ENCODE data around the gene MYBPC3.

Gene MYBPC3

GRCh38 chr11:47356129-47356997 lies 3.9 kb upstream of the MYBPC3 start:
- no peak for DNase-seq

- DNase-seq, result peak; percentile 90
Observed at GRCh38 chr11:47355283-47356128, 3.0 kb upstream of the MYBPC3 start.

- no peak for DNase-seq
Observed at GRCh38 chr11:47354913-47355282, 2.4 kb upstream of the MYBPC3 start.

GRCh38 chr11:47353978-47354774 lies 1.7 kb upstream of the MYBPC3 start:
- no peak for DNase-seq

- no peak for DNase-seq
Observed at GRCh38 chr11:47351156-47352126, 1.1 kb downstream of the MYBPC3 start.

GRCh38 chr11:47350315-47350714 lies 2.2 kb downstream of the MYBPC3 start:
- DNase-seq, result no peak

GRCh38 chr11:47349521-47350095 lies 2.9 kb downstream of the MYBPC3 start:
- DNase-seq, result no peak

- DNase-seq, result no peak
Observed at GRCh38 chr11:47348859-47349258, 3.6 kb downstream of the MYBPC3 start.

GRCh38 chr11:47348131-47348802 lies 4.2 kb downstream of the MYBPC3 start:
- no peak for DNase-seq

GRCh38 chr11:47347137-47347536 lies 5.4 kb downstream of the MYBPC3 start:
- DNase-seq, result no peak

GRCh38 chr11:47345890-47346563 lies 6.5 kb downstream of the MYBPC3 start:
- DNase-seq, result no peak

- no peak for DNase-seq
Observed at GRCh38 chr11:47342854-47343253, 9.6 kb downstream of the MYBPC3 start.

- DNase-seq, result no peak
Observed at GRCh38 chr11:47342036-47342803, 10.3 kb downstream of the MYBPC3 start.

GRCh38 chr11:47340980-47341775 lies 11.3 kb downstream of the MYBPC3 start:
- DNase-seq, result no peak

GRCh38 chr11:47340010-47340409 lies 12.5 kb downstream of the MYBPC3 start:
- no peak for DNase-seq

- no peak for DNase-seq
Observed at GRCh38 chr11:47338396-47339241, 13.9 kb downstream of the MYBPC3 start.

- no peak for DNase-seq
Observed at GRCh38 chr11:47337229-47337924, 15.1 kb downstream of the MYBPC3 start.

All from retina (tissue), 1 donor.